ENCODE results near the gene TMEM25. TPM values are rescaled to one million over a fixed set of nuclear protein-coding genes. Genes with fewer than 3 reads are reported as not detected.

TMEM25 gene
- total RNA-seq, 1 donor from 2014 or later: 18.3 TPM

- TF ChIP-seq CTCF (IDR thresholded peaks at IDR 0.05): no peak
- ATAC-seq (no peak), DNase-seq (no peak)
- Histone ChIP-seq H3K9me3 (no peaks in the 10 kb centered on the region), H3K27ac (no peak overlapping the region), H3K4me3 (peak overlapping the region; percentile 93), H3K36me3 (no peaks in the 10 kb centered on the region), H3K27me3 (ENCODE audit: low read depth) (no peaks in the 10 kb centered on the region), H3K4me1 (peaks cover 27% of the 10 kb centered on the region)
- intact Hi-C loops (cut with DNase I): no loop called here
Measured at GRCh38 chr11:118532091-118532490, 1.1 kb downstream of the TMEM25 start.

- no peak for DNase-seq
- Histone ChIP-seq H3K36me3 (no peaks in the 10 kb centered on the region), H3K4me3 (no peak overlapping the region), H3K4me1 (peaks cover 27% of the 10 kb centered on the region), H3K27me3 (ENCODE audit: low read depth) (no peaks in the 10 kb centered on the region), H3K27ac (no peak overlapping the region), H3K9me3 (no peaks in the 10 kb centered on the region)
- no peak for TF ChIP-seq CTCF (IDR thresholded peaks at IDR 0.05)
- ATAC-seq: no peak
- intact Hi-C loops (cut with DNase I): no loop called here
Measured at GRCh38 chr11:118532852-118533768, 2.1 kb downstream of the TMEM25 start.

GRCh38 chr11:118533769-118534729, 3.1 kb downstream of the TMEM25 start:
- no peak for TF ChIP-seq CTCF (IDR thresholded peaks at IDR 0.05)
- DNase-seq: no peak
- no peaks in the 10 kb centered on the region for H3K9me3 ChIP-seq
- no peak overlapping the region for H3K4me3 ChIP-seq
- no peak for ATAC-seq
- intact Hi-C loops (cut with DNase I): no loop called here
- H3K27me3 ChIP-seq (ENCODE audit: low read depth): no peaks in the 10 kb centered on the region
- H3K27ac ChIP-seq: no peak overlapping the region
- H3K4me1 ChIP-seq: peaks cover 24% of the 10 kb centered on the region
- no peaks in the 10 kb centered on the region for H3K36me3 ChIP-seq

- no peaks in the 10 kb centered on the region for H3K9me3 ChIP-seq
- intact Hi-C loops (cut with DNase I): no loop called here
- DNase-seq (no peak), ATAC-seq (no peak)
- H3K4me3 ChIP-seq: no peak overlapping the region
- no peak for TF ChIP-seq CTCF (IDR thresholded peaks at IDR 0.05)
- H3K27ac ChIP-seq: no peak overlapping the region
- H3K36me3 ChIP-seq: no peaks in the 10 kb centered on the region
- peaks cover 13% of the 10 kb centered on the region for H3K4me1 ChIP-seq
- no peaks in the 10 kb centered on the region for H3K27me3 ChIP-seq (ENCODE audit: low read depth)
Measured at GRCh38 chr11:118535261-118535660, 4.3 kb downstream of the TMEM25 start.

- Histone ChIP-seq H3K4me3 (no peak overlapping the region), H3K36me3 (peaks cover 2% of the 10 kb centered on the region), H3K4me1 (peaks cover 5% of the 10 kb centered on the region), H3K27ac (no peak overlapping the region), H3K9me3 (no peaks in the 10 kb centered on the region), H3K27me3 (ENCODE audit: low read depth) (no peaks in the 10 kb centered on the region)
- ATAC-seq (no peak), DNase-seq (no peak)
- TF ChIP-seq CTCF (IDR thresholded peaks at IDR 0.05): no peak
- intact Hi-C loops (cut with DNase I): no loop called here
Measured at GRCh38 chr11:118536726-118537125, 5.7 kb downstream of the TMEM25 start.

Data from lower lobe of right lung (tissue), 2 donors.